Hepatocyte (in vitro differentiated cells): ENCODE results near the gene SND1. TPM values are rescaled to one million over a fixed set of nuclear protein-coding genes. Genes with fewer than 3 reads are reported as not detected.

Experiments used
- DNase-seq: peaks from one replicate; pipeline ENCODE4 v3.0.0-alpha.2; 2016; ENCODE audit warnings: low spot score
- H2AFZ ChIP-seq: fragments of 200-600 bp; sonication (generic); 2 replicates; pipeline ENCODE4 v1.6.0; 2016; ENCODE audit warnings: antibody characterized with exemption, mild to moderate bottlenecking
- H3K27ac ChIP-seq: fragments of 200-600 bp; sonication (generic); 2 replicates; pipeline ENCODE4 v1.5.1; 2016; ENCODE audit warnings: mild to moderate bottlenecking
- H3K27me3 ChIP-seq: fragments of 200-600 bp; sonication (generic); 2 replicates; pipeline ENCODE4 v1.6.1; 2016
- H3K36me3 ChIP-seq: fragments of 200-600 bp; sonication (generic); replicated peaks from 2 replicates; pipeline ENCODE4 v1.5.1; 2016; ENCODE audit warnings: low read depth; ENCODE audit not compliant: insufficient read depth
- H3K4me1 ChIP-seq: fragments of 200-600 bp; sonication (generic); 2 replicates; pipeline ENCODE4 v1.5.1; 2016; ENCODE audit warnings: mild to moderate bottlenecking, moderate library complexity; ENCODE audit not compliant: insufficient read depth
- H3K4me2 ChIP-seq: fragments of 200-600 bp; sonication (generic); 2 replicates; pipeline ENCODE4 v1.6.0; 2016
- H3K4me3 ChIP-seq: fragments of 200-600 bp; sonication (generic); 2 replicates; pipeline ENCODE4 v1.5.1; 2016; ENCODE audit warnings: mild to moderate bottlenecking
- H3K79me2 ChIP-seq: fragments of 200-600 bp; sonication (generic); 2 replicates; pipeline ENCODE4 v1.6.0; 2017; ENCODE audit warnings: mild to moderate bottlenecking
- H3K9me2 ChIP-seq: fragments of 200-600 bp; sonication (generic); replicated peaks from 2 replicates; pipeline ENCODE4 v1.6.0; 2017; ENCODE audit warnings: mild to moderate bottlenecking; ENCODE audit not compliant: insufficient read depth
- H3K9me3 ChIP-seq: fragments of 200-600 bp; sonication (generic); 2 replicates; pipeline ENCODE4 v1.5.1; 2016; ENCODE audit warnings: low read depth, mild to moderate bottlenecking
- H4K20me1 ChIP-seq: fragments of 200-600 bp; sonication (generic); 2 replicates; pipeline ENCODE4 v1.6.0; 2016; ENCODE audit warnings: mild to moderate bottlenecking; ENCODE audit not compliant: insufficient read depth, poor library complexity, severe bottlenecking
- CTCF ChIP-seq: fragments of 200-600 bp; sonication (generic); IDR thresholded peaks from 2 replicates; pipeline ENCODE4 v1.5.1; 2016; ENCODE audit warnings: antibody characterized with exemption, mild to moderate bottlenecking; ENCODE audit not compliant: poor library complexity
- EZH2 ChIP-seq: fragments of 200-600 bp; sonication (generic); IDR thresholded peaks from 2 replicates; pipeline ENCODE4 v1.6.1; 2016; ENCODE audit warnings: antibody characterized with exemption, mild to moderate bottlenecking, borderline replicate concordance
- EZH2phosphoT487 ChIP-seq: fragments of 200-600 bp; sonication (generic); IDR thresholded peaks from one replicate; pipeline ENCODE4 v1.6.1; 2018; ENCODE audit warnings: antibody characterized with exemption, mild to moderate bottlenecking, low read depth, moderate library complexity; ENCODE audit not compliant: unreplicated experiment, severe bottlenecking
- WGBS: methylation state at CpG from one replicate; pipeline ENCODE4 v1.1.6; 2016; ENCODE audit warnings: low lambda C conversion rate; ENCODE audit errors: missing lambda C conversion rate; 5-methylcytosine and 5-hydroxymethylcytosine counted together
- polyA plus RNA-seq: library from polyadenylated mRNA; unstranded; fragments of >200 nt; fragmentation: Nextera tagmentation; extraction: Ambion mirVana; gene quantifications from 2 replicates; pipeline ENCODE4 v1.2.1, GENCODE V29; 2016
- total RNA-seq: library from RNA; depleted of rRNA; stranded (reverse); fragments of >200 nt; gene quantifications from 2 replicates; pipeline ENCODE4 v1.2.3, GENCODE V29; 2014

SND1 gene
- total and polyA plus RNA-seq, 2 experiments from 2014 or later, result 141 to 200 TPM

- Histone ChIP-seq H4K20me1 (no peaks in the 10 kb centered on the region), H3K9me3 (no peaks in the 10 kb centered on the region), H3K4me3 (no peak overlapping the region), H2AFZ (no peak overlapping the region), H3K27ac (peak overlapping the region; percentile 96), H3K9me2 (no peaks in the 10 kb centered on the region), H3K4me2 (no peak overlapping the region), H3K79me2 (peaks cover 51% of the 10 kb centered on the region), H3K27me3 (no peaks in the 10 kb centered on the region), H3K36me3 (no peaks in the 10 kb centered on the region), H3K4me1 (peaks cover 23% of the 10 kb centered on the region)
- TF ChIP-seq EZH2phosphoT487 (no peak), CTCF (no peak), EZH2 (no peak)
- DNase-seq, result no peak
- WGBS, result 92% methylated on average over 6 of the region's 6 CpGs
These were observed 188.4 kb downstream of the SND1 start for GRCh38 chr7:127840226-127840951.

GRCh38 chr7:127844165-127844564 is 192.2 kb downstream of the SND1 start:
- Histone ChIP-seq H2AFZ (no peak overlapping the region), H3K9me2 (no peaks in the 10 kb centered on the region), H3K27me3 (no peaks in the 10 kb centered on the region), H3K36me3 (no peaks in the 10 kb centered on the region), H3K27ac (peak overlapping the region; percentile 67), H3K4me2 (no peak overlapping the region), H3K79me2 (peaks cover 41% of the 10 kb centered on the region), H3K4me3 (no peak overlapping the region), H3K4me1 (peaks cover 26% of the 10 kb centered on the region), H4K20me1 (no peaks in the 10 kb centered on the region), H3K9me3 (no peaks in the 10 kb centered on the region)
- TF ChIP-seq EZH2 (no peak), EZH2phosphoT487 (no peak), CTCF (no peak)
- DNase-seq, result no peak
- WGBS, result 89% methylated on average over 2 of the region's 2 CpGs

GRCh38 chr7:127844707-127845331 is 192.8 kb downstream of the SND1 start:
- H3K36me3 ChIP-seq, result no peaks in the 10 kb centered on the region
- H3K9me3 ChIP-seq, result no peaks in the 10 kb centered on the region
- DNase-seq, result peak; percentile 60
- peaks cover 26% of the 10 kb centered on the region for H3K4me1 ChIP-seq
- H3K4me3 ChIP-seq, result no peak overlapping the region
- H3K4me2 ChIP-seq, result no peak overlapping the region
- H3K27me3 ChIP-seq, result no peaks in the 10 kb centered on the region
- 65% methylated on average over 2 of the region's 2 CpGs for WGBS
- peak overlapping the region; percentile 67 for H3K27ac ChIP-seq
- no peak overlapping the region for H2AFZ ChIP-seq
- no peaks in the 10 kb centered on the region for H3K9me2 ChIP-seq
- H4K20me1 ChIP-seq, result no peaks in the 10 kb centered on the region
- TF ChIP-seq CTCF (no peak), EZH2phosphoT487 (no peak), EZH2 (no peak)
- H3K79me2 ChIP-seq, result peaks cover 40% of the 10 kb centered on the region
